Calu3 (cell line): Measurements from ENCODE around the gene IRF7. TPM values are rescaled to one million over a fixed set of nuclear protein-coding genes. Genes with fewer than 3 reads are reported as not detected.
A peak's percentile ranks its signal among the peaks of the same experiment; 100 is the strongest.

Experiments used
- BruUV-seq: library from RNA; stranded (reverse); fragments of 400-500 nt; replicated peaks from 2 replicates; lab custom pipeline; 2021; lab: Mats Ljungman, UMichigan
- CTCF ChIA-PET: fragments of 300-600 bp; sonication (Branson Sonifier 250); formaldehyde crosslinking; loops from one replicate; lab custom pipeline; 2022; ENCODE audit warnings: antibody characterized with exemption; lab: Charles Lee
- DNase-seq: peaks from one replicate; pipeline ENCODE4 v3.0.0; 2022
- H3K27ac Mint-ChIP-seq: one replicate; pipeline ENCODE4 v1.8.0; 2022; ENCODE audit warnings: mixed read lengths; ENCODE audit not compliant: unreplicated experiment
- H3K27me3 Mint-ChIP-seq: one replicate; pipeline ENCODE4 v1.8.0; 2022; ENCODE audit warnings: mixed read lengths; ENCODE audit not compliant: unreplicated experiment
- H3K36me3 Mint-ChIP-seq: one replicate; pipeline ENCODE4 v1.8.0; 2022; ENCODE audit warnings: mild to moderate bottlenecking, moderate library complexity, mixed read lengths; ENCODE audit not compliant: insufficient read depth, unreplicated experiment
- H3K4me1 Mint-ChIP-seq: one replicate; pipeline ENCODE4 v1.8.0; 2022; ENCODE audit warnings: mild to moderate bottlenecking, low read depth, mixed read lengths; ENCODE audit not compliant: unreplicated experiment
- H3K4me3 Mint-ChIP-seq: one replicate; pipeline ENCODE4 v1.8.0; 2022; ENCODE audit warnings: mild to moderate bottlenecking, low read depth, moderate library complexity, mixed read lengths; ENCODE audit not compliant: unreplicated experiment
- H3K9me3 Mint-ChIP-seq: one replicate; pipeline ENCODE4 v1.8.0; 2022; ENCODE audit warnings: low read depth, mixed read lengths; ENCODE audit not compliant: unreplicated experiment
- intact Hi-C: fragments of 100-400 bp; cut with micrococcal nuclease; formaldehyde crosslinking; loops from one replicate; pipeline ENCODE4 v1.10.0; 2022; ENCODE audit not compliant: unreplicated experiment
- total RNA-seq: library from RNA; stranded (reverse); gene quantifications from 2 replicates; pipeline ENCODE4 v1.2.3, GENCODE V29; 2022
- TF ChIP-seq, protein P1 (sequence below): fragments of 200-600 bp; IDR thresholded peaks from one replicate; pipeline ENCODE4 v1.8.0; 2022; ENCODE audit warnings: antibody characterized with exemption; ENCODE audit not compliant: unreplicated experiment

Gene IRF7
- total RNA-seq, 1 experiment from 2014 or later = 48.7 TPM

DNA sequence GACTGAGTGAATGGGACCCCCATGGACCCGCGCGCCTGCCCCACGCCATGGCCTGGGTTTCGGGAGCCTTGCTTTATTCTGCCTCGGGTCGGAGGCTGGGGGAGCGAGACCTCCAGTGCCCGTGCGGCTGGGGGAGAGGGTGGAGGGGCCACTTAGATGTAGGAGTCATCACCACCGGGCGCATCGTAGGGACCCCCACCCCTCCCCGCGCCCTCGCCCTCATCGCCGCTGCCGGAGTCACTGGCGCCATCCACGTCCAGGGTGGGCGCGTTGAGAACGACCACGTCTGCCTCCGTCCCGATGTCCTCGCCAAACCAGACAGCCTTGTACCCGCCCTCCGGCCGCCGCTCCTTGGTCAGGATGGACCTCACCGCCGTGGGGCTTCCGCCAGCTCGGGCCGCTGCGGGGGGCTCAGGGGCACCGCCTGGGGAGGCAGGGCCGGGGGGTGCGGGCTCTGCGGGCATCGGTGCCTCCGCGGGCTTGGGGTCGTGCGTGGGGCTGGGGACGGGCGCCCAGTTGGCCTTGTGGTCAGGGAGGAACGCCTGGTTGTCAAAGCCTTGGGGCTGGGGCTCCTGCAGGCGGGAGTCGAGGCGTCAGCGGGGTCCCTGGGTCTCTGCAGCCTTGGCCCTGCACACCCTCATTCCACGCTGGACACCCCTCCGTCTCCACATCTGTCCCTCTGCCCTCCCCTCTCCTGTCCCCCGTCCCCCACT, 1.6 kb upstream of the IRF7 start:
- CTCF ChIA-PET = no interaction called here
- no peak overlapping the region for H3K4me3 Mint-ChIP-seq
- no peaks in the 10 kb centered on the region for H3K27me3 Mint-ChIP-seq
- DNase-seq = no peak
- intact Hi-C loops = no loop called here
- no peak overlapping the region for H3K27ac Mint-ChIP-seq
- no peaks in the 10 kb centered on the region for H3K4me1 Mint-ChIP-seq
- BruUV-seq = no TSS peak
- peaks cover 71% of the 10 kb centered on the region for H3K36me3 Mint-ChIP-seq
- TF ChIP-seq, protein P1, sequence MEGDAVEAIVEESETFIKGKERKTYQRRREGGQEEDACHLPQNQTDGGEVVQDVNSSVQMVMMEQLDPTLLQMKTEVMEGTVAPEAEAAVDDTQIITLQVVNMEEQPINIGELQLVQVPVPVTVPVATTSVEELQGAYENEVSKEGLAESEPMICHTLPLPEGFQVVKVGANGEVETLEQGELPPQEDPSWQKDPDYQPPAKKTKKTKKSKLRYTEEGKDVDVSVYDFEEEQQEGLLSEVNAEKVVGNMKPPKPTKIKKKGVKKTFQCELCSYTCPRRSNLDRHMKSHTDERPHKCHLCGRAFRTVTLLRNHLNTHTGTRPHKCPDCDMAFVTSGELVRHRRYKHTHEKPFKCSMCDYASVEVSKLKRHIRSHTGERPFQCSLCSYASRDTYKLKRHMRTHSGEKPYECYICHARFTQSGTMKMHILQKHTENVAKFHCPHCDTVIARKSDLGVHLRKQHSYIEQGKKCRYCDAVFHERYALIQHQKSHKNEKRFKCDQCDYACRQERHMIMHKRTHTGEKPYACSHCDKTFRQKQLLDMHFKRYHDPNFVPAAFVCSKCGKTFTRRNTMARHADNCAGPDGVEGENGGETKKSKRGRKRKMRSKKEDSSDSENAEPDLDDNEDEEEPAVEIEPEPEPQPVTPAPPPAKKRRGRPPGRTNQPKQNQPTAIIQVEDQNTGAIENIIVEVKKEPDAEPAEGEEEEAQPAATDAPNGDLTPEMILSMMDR = no peak
- H3K9me3 Mint-ChIP-seq = no peaks in the 10 kb centered on the region

DNA sequence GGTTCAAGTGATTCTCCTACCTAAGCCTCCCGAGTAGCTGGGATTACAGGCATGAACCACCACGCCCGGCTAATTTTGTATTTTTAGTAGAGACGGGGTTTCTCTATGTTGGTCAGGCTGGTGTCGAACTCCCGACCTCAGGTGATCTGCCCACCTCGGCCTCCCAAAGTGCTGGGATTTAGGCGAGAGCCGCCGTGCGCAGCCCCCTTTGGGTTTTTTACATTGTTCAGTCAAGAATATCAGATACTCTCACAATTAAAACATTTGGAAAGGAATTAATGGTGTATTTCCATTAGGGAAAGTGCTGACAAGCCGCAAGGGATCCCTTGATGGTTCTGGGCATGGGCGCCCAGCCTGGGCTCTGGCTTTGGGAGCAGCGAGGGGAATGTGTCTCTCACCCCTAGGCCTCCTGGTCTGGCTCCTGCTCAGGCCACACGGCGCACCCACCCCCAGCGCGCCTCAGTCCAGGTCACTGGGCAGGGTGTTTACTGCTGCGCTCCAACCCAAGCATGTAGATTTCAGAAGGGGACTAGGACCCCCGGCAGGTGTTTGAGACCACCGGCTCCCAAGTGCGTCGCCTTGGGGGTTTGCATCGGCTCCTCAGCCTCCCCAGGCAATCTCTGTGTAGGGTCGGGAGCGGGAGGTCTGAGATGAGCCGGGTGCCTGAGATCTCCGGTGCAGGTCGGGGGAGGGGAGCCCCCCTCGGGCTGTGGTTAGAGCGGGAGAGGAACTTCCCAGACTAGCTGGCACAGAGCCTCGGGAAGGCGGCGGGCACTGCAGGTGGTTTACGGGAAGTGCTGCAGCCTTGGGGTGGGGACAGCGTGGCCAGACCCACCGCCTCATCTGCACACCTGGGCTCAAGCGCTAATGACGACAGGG, 809 bp upstream of the IRF7 start:
- Mint-ChIP-seq H3K36me3 (peaks cover 79% of the 10 kb centered on the region), H3K4me3 (peak overlapping the region; percentile 85), H3K9me3 (no peaks in the 10 kb centered on the region), H3K27ac (peak overlapping the region; percentile 74), H3K4me1 (no peaks in the 10 kb centered on the region), H3K27me3 (no peaks in the 10 kb centered on the region)
- intact Hi-C loops = no loop called here
- TF ChIP-seq, protein P1 = no peak
- no peak for DNase-seq
- BruUV-seq = TSS peak; percentile 88
- CTCF ChIA-PET = no interaction called here

DNA sequence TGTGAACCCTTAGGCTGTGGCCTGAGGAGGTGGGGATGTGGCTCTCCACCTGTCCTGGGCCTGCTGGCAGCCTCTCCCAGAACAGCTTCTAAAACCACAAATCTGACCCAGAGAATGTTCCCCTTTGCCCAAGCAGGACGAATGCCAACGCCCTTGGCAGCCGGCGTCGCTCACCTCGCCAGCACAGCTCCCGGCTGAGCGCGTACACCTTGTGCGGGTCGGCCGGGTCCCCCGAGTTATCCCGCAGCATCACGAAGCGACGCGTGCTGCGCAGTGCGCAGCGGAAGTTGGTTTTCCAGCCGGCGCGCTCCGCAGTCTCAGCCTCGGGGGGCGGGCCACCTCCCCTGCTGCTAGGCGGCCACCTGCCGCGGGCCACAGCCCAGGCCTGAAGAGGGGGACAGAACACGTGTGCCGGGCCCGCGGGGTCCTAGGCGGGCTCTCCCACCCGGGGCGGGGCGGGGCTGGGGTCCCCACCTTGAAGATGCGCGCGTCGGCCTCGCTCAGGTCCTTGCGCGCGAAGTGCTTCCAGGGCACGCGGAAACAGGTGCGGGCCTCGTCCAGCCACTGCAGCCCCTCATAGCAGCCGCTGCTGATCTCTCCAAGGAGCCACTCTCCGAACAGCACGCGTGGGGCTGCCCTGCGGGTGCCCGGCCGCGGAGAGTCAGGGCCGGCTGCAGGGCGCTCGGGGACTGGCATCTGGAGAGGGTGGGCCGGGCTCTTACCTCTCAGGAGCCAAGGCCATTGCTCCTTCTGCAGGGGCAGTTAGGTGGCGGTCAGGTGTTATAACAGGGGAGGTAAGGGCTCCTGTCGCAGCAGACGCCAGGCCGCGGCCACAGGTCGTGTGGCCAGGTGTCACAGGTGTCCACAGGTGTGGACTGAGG, 887 bp downstream of the IRF7 start:
- Mint-ChIP-seq H3K27ac (peak overlapping the region; percentile 74), H3K36me3 (peaks cover 88% of the 10 kb centered on the region), H3K4me3 (peak overlapping the region; percentile 85), H3K9me3 (no peaks in the 10 kb centered on the region), H3K4me1 (no peaks in the 10 kb centered on the region), H3K27me3 (no peaks in the 10 kb centered on the region)
- intact Hi-C loops = no loop called here
- TF ChIP-seq, protein P1 = no peak
- no peak for DNase-seq
- TSS peak; percentile 66 for BruUV-seq
- CTCF ChIA-PET = interaction anchor here (0.6 to 1.0 kb wide), 3 partner anchors 10 to 39 kb away, joined by 3 to 4 read pairs (median 4); no protein-coding TSS in a partner anchor
